B cell (primary cell): ENCODE data around the gene FAIM. TPM values are rescaled to one million over a fixed set of nuclear protein-coding genes. Genes with fewer than 3 reads are reported as not detected.

Source experiments
- ATAC-seq: fragments of 200-7000 bp; cut with Tn5 transposase; one replicate; pipeline ENCODE4 v1.10.0; 2021; ENCODE audit warnings: low read depth, mild to moderate bottlenecking, moderate number of reproducible peaks, moderate library complexity
- CTCF ChIA-PET: fragments of 350-600 bp; sonication (Branson Sonifier 250); formaldehyde crosslinking; loops from one replicate; lab custom pipeline; 2021; ENCODE audit warnings: antibody characterized with exemption, inconsistent platforms; lab: Charles Lee
- POLR2A ChIA-PET: fragments of 350-600 bp; sonication (Branson Sonifier 250); formaldehyde crosslinking; loops from one replicate; lab custom pipeline; 2021; ENCODE audit warnings: antibody characterized with exemption; lab: Charles Lee
- DNase-seq: peaks from one replicate; pipeline ENCODE4 v3.0.0; 2013
- H2AFZ ChIP-seq: 2 replicates; pipeline ENCODE4 v1.6.1; 2012; ENCODE audit warnings: mild to moderate bottlenecking, low read depth, low read length; ENCODE audit not compliant: insufficient read depth, poor library complexity, severe bottlenecking
- H3K27ac ChIP-seq, 2 donors: 1 replicate in 1 of 2; 2 replicates in 1 of 2; pipeline ENCODE4 v1.5.1; 2012 to 2013; ENCODE audit warnings: low read length in 2 of 2, mild to moderate bottlenecking in 2 of 2, moderate library complexity in 1 of 2
- H3K27me3 ChIP-seq, 4 experiments: fragments of 200-600 bp in 1 of 4; sonication (generic) in 1 of 4; replicated peaks in 1 of 4; 1 replicate in 2 of 4; 2 replicates in 2 of 4; pipeline versions ENCODE4 v1.6.1 to v1.7.0; 2013 to 2016; ENCODE audit warnings: low read length in 3 of 4, mild to moderate bottlenecking in 2 of 4, mixed read lengths in 1 of 4, moderate library complexity in 1 of 4; ENCODE audit not compliant: insufficient read depth in 4 of 4, control insufficient read depth in 3 of 4; ENCODE audit errors: control extremely low read depth in 1 of 4
- H3K36me3 ChIP-seq, 2 experiments: replicated peaks in 1 of 2; 1 replicate in 1 of 2; 2 replicates in 1 of 2; pipeline versions ENCODE4 v1.6.1 to v1.7.1; 2013; ENCODE audit warnings: low read length in 1 of 2; ENCODE audit not compliant: insufficient read depth in 2 of 2, control insufficient read depth in 1 of 2; ENCODE audit errors: control extremely low read depth in 1 of 2, extremely low read depth in 1 of 2
- H3K4me1 ChIP-seq, 2 donors: fragments of 200-600 bp in 1 of 2; sonication (generic) in 1 of 2; 1 replicate in 1 of 2; 2 replicates in 1 of 2; pipeline versions ENCODE4 v1.5.1 to v1.6.1; 2013 to 2017; ENCODE audit warnings: low read length in 2 of 2; ENCODE audit not compliant: control insufficient read depth in 2 of 2, insufficient read depth in 2 of 2
- H3K4me2 ChIP-seq: replicated peaks from 2 replicates; pipeline ENCODE3; 2012; ENCODE audit warnings: mild to moderate bottlenecking, low read depth, low read length; ENCODE audit not compliant: poor library complexity, severe bottlenecking
- H3K4me3 ChIP-seq, 5 experiments: fragments of 200-600 bp in 1 of 5; sonication (generic) in 1 of 5; 1 replicate in 3 of 5; 2 replicates in 2 of 5; pipeline versions ENCODE4 v1.5.1 to v1.7.0; 2011 to 2016; ENCODE audit warnings: low read length in 4 of 5, mild to moderate bottlenecking in 4 of 5, low read depth in 2 of 5, control low read depth in 1 of 5, moderate library complexity in 1 of 5; ENCODE audit not compliant: insufficient read depth in 1 of 5; ENCODE audit errors: control extremely low read depth in 1 of 5, extremely low read depth in 1 of 5
- H3K79me2 ChIP-seq: fragments of 200-600 bp; sonication (generic); one replicate; pipeline ENCODE4 v1.6.0; 2016; ENCODE audit warnings: low read length; ENCODE audit not compliant: control insufficient read depth, insufficient read depth
- H3K9ac ChIP-seq: fragments of 200-600 bp; sonication (generic); 2 replicates; pipeline ENCODE4 v1.6.1; 2017; ENCODE audit warnings: mild to moderate bottlenecking, low read length, moderate library complexity
- H3K9me3 ChIP-seq, 3 donors: one replicate each; pipeline versions ENCODE4 v1.6.1 to v1.7.1; 2013; ENCODE audit warnings: low read length in 2 of 3; ENCODE audit not compliant: control insufficient read depth in 2 of 3, insufficient read depth in 1 of 3; ENCODE audit errors: control extremely low read depth in 1 of 3
- H4K20me1 ChIP-seq: 2 replicates; pipeline ENCODE4 v1.6.0; 2012; ENCODE audit warnings: mild to moderate bottlenecking, low read length; ENCODE audit not compliant: insufficient read depth, control insufficient read depth, poor library complexity, severe bottlenecking
- H3K27ac Mint-ChIP-seq: one replicate; pipeline ENCODE4 v1.8.0; 2021; ENCODE audit warnings: mixed read lengths
- H3K27me3 Mint-ChIP-seq: one replicate; pipeline ENCODE4 v1.8.0; 2021; ENCODE audit warnings: mixed read lengths
- H3K4me1 Mint-ChIP-seq: one replicate; pipeline ENCODE4 v1.8.0; 2021; ENCODE audit warnings: mixed read lengths
- H3K4me3 Mint-ChIP-seq: one replicate; pipeline ENCODE4 v1.8.0; 2021; ENCODE audit warnings: mixed read lengths
- H3K9me3 Mint-ChIP-seq: one replicate; pipeline ENCODE4 v1.8.0; 2022; ENCODE audit warnings: mixed read lengths; ENCODE audit not compliant: insufficient read depth
- EZH2 ChIP-seq: IDR thresholded peaks from 2 replicates; pipeline ENCODE4 v1.6.1; 2012; ENCODE audit warnings: borderline replicate concordance, low read depth, mild to moderate bottlenecking, moderate library complexity, low read length; ENCODE audit not compliant: insufficient read depth, poor library complexity, severe bottlenecking
- WGBS: methylation state at CpG from one replicate; pipeline ENCODE4 v1.1.5; 2013; ENCODE audit warnings: missing lambda C conversion rate; ENCODE audit not compliant: insufficient coverage; 5-methylcytosine and 5-hydroxymethylcytosine counted together
- intact Hi-C: fragments of 100-400 bp; cut with micrococcal nuclease; formaldehyde crosslinking; loops from one replicate; pipeline ENCODE4 v1.10.0; 2022
- polyA minus RNA-seq: library from RNA; depleted of rRNA, polyadenylated mRNA; stranded (reverse); fragments of >200 nt; gene quantifications from 2 replicates; pipeline ENCODE4 v1.2.3, GENCODE V29; 2012
- polyA plus RNA-seq: library from polyadenylated mRNA; depleted of rRNA; stranded (reverse); fragments of >200 nt; gene quantifications from 2 replicates; pipeline ENCODE4 v1.2.3, GENCODE V29; 2012
- total RNA-seq, 2 donors: library from RNA; stranded (reverse); fragments of 120-200 nt in 1 of 2; gene quantifications; 1 replicate in 1 of 2; 2 replicates in 1 of 2; pipeline versions ENCODE4 v1.2.3 to v1.2.4, GENCODE V29; 2013 to 2022
- TF ChIP-seq, protein P1 (sequence below): fragments of 200-600 bp; IDR thresholded peaks from one replicate; pipeline ENCODE4 v1.8.0; 2022; ENCODE audit warnings: antibody characterized with exemption, mild to moderate bottlenecking

FAIM gene
- total RNA-seq (13.8 and 16.3 TPM in 2 replicates), polyA plus RNA-seq (2.0 and 2.3 TPM in 2 replicates), polyA minus RNA-seq (1.4 and 2.4 TPM in 2 replicates)
- total RNA-seq (2013): 10.0 TPM

- Mint-ChIP-seq H3K4me1 (peaks cover 15% of the 10 kb centered on the region), H3K27ac (peak within 1 kb of the TSS; percentile 93), H3K27me3 (no peaks in the 10 kb centered on the region), H3K9me3 (no peaks in the 10 kb centered on the region), H3K4me3 (peak within 1 kb of the TSS; percentile 87)
- Histone ChIP-seq H3K36me3 (no peaks in the 10 kb centered on the region), H3K27ac (peak within 1 kb of the TSS; percentile 60 to 84), H3K79me2 (peaks cover 6% of the 10 kb centered on the region), H3K4me2 (peak within 1 kb of the TSS; percentile 93), H3K9me3 (peaks cover 0 to 4% (median 0%) of the 10 kb centered on the region in 3 donors), H3K4me1 (peaks cover 12 to 14% of the 10 kb centered on the region in 2 donors), H2AFZ (peak within 1 kb of the TSS; percentile 91), H3K9ac (peak within 1 kb of the TSS; percentile 88), H3K4me3 (peak within 1 kb of the TSS; percentile 57 to 83 (median 71)), H3K27me3 (no peaks in the 10 kb centered on the region), H4K20me1 (no peaks in the 10 kb centered on the region)
- ATAC-seq (peak; percentile 74), DNase-seq (peak; percentile 85)
- WGBS: 1% methylated on average over 68 of the region's 68 CpGs
- TF ChIP-seq, protein P1, sequence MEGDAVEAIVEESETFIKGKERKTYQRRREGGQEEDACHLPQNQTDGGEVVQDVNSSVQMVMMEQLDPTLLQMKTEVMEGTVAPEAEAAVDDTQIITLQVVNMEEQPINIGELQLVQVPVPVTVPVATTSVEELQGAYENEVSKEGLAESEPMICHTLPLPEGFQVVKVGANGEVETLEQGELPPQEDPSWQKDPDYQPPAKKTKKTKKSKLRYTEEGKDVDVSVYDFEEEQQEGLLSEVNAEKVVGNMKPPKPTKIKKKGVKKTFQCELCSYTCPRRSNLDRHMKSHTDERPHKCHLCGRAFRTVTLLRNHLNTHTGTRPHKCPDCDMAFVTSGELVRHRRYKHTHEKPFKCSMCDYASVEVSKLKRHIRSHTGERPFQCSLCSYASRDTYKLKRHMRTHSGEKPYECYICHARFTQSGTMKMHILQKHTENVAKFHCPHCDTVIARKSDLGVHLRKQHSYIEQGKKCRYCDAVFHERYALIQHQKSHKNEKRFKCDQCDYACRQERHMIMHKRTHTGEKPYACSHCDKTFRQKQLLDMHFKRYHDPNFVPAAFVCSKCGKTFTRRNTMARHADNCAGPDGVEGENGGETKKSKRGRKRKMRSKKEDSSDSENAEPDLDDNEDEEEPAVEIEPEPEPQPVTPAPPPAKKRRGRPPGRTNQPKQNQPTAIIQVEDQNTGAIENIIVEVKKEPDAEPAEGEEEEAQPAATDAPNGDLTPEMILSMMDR: no peak
- TF ChIP-seq EZH2: no peak
- intact Hi-C loops: loop anchor here (1.0 to 10.0 kb wide), 3 partner anchors 14 to 736 kb away; partner anchors contain the start of genes CEP70, MRPS22 and PIK3CB
- CTCF ChIA-PET: interaction anchor here (1.4 to 5.0 kb wide), 2 partner anchors 14 to 308 kb away, joined by 15 to 31 read pairs; partner anchors contain the start of gene CEP70
- POLR2A ChIA-PET: interaction anchor here (0.7 to 2.0 kb wide), 2 partner anchors 14 to 314 kb away, joined by 3 to 19 read pairs; partner anchors contain the start of gene CEP70
Observed at GRCh38 chr3:138608322-138609135, at the start of gene FAIM. TSS of gene FAIM (plus strand) at chr3:138608771. CDS start at chr3:138619727, 10,956 bp downstream.

- Histone ChIP-seq H3K4me1 (no peaks in the 10 kb centered on the region), H3K4me2 (no peak overlapping the region), H3K79me2 (no peaks in the 10 kb centered on the region), H4K20me1 (no peaks in the 10 kb centered on the region), H2AFZ (no peak overlapping the region), H3K36me3 (no peaks in the 10 kb centered on the region), H3K4me3 (no peak overlapping the region), H3K27me3 (no peaks in the 10 kb centered on the region), H3K9ac (no peak overlapping the region), H3K9me3 (peaks cover 0 to 29% (median 0%) of the 10 kb centered on the region in 3 donors), H3K27ac (no peak overlapping the region)
- Mint-ChIP-seq H3K27me3 (no peaks in the 10 kb centered on the region), H3K27ac (no peak overlapping the region), H3K4me3 (no peak overlapping the region), H3K9me3 (peaks cover 14% of the 10 kb centered on the region), H3K4me1 (no peaks in the 10 kb centered on the region)
- 97% methylated on average over 3 of the region's 4 CpGs for WGBS
- ATAC-seq (no peak), DNase-seq (no peak)
- CTCF ChIA-PET: interaction anchor here (0.6 to 1.7 kb wide), 2 partner anchors 162 to 357 kb away, joined by 4 to 5 read pairs; no protein-coding TSS in a partner anchor
- POLR2A ChIA-PET: no interaction called here
- intact Hi-C loops: no loop called here
- TF ChIP-seq EZH2: no peak
- TF ChIP-seq, protein P1: no peak
Observed at GRCh38 chr3:138559134-138559533, 49.4 kb upstream of the FAIM start.
